SJSA1 (cell line): ENCODE measurements around the gene XRCC5. TPM values are rescaled to one million over a fixed set of nuclear protein-coding genes. Genes with fewer than 3 reads are reported as not detected.
"Not testable (repeated sequence)": the region's sequence is repeated elsewhere in the genome, so short reads cannot be mapped to it uniquely, and the experiment has no call there.

Experiments used
- DNase-seq, 2 experiments: peaks; one replicate each; pipeline ENCODE4 v3.0.0-alpha.2; 2015 to 2020; ENCODE audit warnings: low spot score in 2 of 2, low read depth in 1 of 2
- H3K27ac ChIP-seq: fragments of 250-450 bp; sonication (Bioruptor Pico); 2 replicates; pipeline ENCODE4 v1.5.1; 2020; ENCODE audit warnings: mild to moderate bottlenecking, moderate library complexity
- H3K27me3 ChIP-seq: fragments of 250-450 bp; sonication (Bioruptor Pico); replicated peaks from 2 replicates; pipeline ENCODE4 v1.5.1; 2020; ENCODE audit warnings: mild to moderate bottlenecking, moderate library complexity
- H3K36me3 ChIP-seq: fragments of 250-450 bp; sonication (Bioruptor Pico); 2 replicates; pipeline ENCODE4 v1.5.1; 2020; ENCODE audit warnings: mild to moderate bottlenecking
- H3K4me1 ChIP-seq: fragments of 250-450 bp; sonication (Bioruptor Pico); replicated peaks from 2 replicates; pipeline ENCODE4 v1.6.1; 2021; ENCODE audit warnings: mild to moderate bottlenecking
- H3K4me3 ChIP-seq: fragments of 250-450 bp; sonication (Bioruptor Pico); 2 replicates; pipeline ENCODE4 v1.5.1; 2020; ENCODE audit warnings: mild to moderate bottlenecking
- H3K9me3 ChIP-seq: fragments of 250-450 bp; sonication (Bioruptor Pico); replicated peaks from 2 replicates; pipeline ENCODE4 v1.5.1; 2020; ENCODE audit warnings: mild to moderate bottlenecking
- total RNA-seq: library from RNA; depleted of rRNA; stranded (reverse); fragments of >200 nt; shearing (Covaris generic); gene quantifications from 2 replicates; pipeline ENCODE4 v1.2.3, GENCODE V29; 2014

The XRCC5 gene
- total RNA-seq, 1 experiment from 2014 or later = 387 TPM

DNA sequence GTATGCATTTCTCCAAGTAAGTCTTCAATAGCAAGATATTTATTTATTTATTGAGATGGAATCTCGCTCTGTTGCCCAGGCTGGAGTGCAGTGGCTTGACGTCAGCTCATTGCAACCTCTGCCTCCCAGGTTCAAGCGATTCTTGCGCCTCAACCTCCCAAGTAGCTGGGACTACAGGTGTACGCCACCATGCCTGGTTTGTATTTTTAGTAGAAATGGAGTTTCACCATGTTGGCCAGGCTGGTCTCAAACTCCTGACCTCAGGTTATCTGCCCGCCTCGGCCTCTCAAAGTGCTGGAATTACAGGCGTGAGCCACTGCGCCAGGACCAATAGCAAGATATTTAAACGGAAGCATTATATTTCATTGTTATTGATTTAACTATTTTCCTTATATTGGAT is 29.1 kb upstream of the XRCC5 start:
- DNase-seq, H3K4me3 ChIP-seq, H3K27ac ChIP-seq, H3K36me3 ChIP-seq, H3K9me3 ChIP-seq, H3K27me3 ChIP-seq: not testable (repeated sequence)
- peaks cover 22% of the 10 kb centered on the region for H3K4me1 ChIP-seq

DNA sequence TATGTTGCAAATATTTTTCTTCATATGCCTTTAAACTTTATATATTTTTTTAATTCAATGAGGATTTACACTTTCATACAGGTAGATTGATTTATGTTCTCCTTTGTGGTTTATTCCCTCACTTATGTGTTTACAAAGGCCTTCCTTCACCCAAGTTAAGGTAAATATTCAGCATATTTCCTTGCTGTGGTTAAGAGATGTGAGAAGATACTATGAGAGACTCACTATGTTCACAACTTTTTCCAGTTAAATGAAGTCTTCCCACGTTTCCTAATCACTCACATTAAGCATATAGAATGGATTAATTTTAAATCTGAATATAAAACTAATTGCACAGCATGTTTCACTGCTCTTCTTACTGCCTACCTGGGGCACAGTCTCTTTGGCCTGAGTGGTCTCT is 28.1 kb upstream of the XRCC5 start:
- no peak for DNase-seq
- Histone ChIP-seq H3K9me3 (no peaks in the 10 kb centered on the region), H3K4me1 (peaks cover 22% of the 10 kb centered on the region), H3K27ac (no peak overlapping the region), H3K4me3 (peak overlapping the region; percentile 48), H3K36me3 (no peaks in the 10 kb centered on the region), H3K27me3 (peaks cover 3% of the 10 kb centered on the region; the same call in 1 of the 2 replicates)

DNA sequence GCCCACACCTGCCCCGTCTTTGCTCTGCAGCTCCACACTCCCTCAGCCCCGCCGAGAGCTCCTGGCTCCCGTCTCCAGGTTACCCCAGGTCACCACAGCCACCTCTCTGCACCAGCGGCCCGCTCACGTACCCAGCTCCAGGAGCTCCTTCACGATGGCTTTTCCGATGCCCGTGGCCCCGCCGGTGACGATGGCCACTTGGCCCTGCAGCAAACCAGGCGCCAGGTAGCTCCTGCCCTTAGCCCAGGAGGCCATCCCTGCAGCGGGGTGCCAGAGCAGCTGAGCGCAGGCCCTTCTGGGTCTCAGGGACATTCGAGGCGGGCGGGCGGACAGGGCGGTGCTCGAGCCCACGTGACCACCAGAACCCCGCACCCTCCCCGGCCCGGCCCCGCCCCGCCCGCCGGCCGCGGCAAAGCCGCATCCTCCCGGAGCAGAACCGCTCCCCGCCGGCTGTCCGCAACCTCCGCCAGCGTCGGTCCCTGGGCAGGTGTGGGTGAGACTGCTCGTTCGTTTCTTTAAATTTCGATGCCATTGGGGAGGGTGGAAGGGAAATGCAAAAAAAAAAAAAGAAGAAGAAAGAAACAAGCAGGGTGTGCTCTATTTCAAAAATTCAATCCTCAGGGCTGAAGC is 27.5 kb upstream of the XRCC5 start, which contains the start of the genes PECR and TMEM169:
Gene PECR (minus strand): TSS at position 323 of the 630 bp plus-strand sequence. CDS start 68 bp downstream, at position 255.
Gene TMEM169 (plus strand): TSS at position 433 of the 630 bp plus-strand sequence. CDS start 14,045 bp downstream, outside the sequence.
- peak; percentile 29 to 65 for DNase-seq
- H3K4me3 ChIP-seq = peak within 1 kb of the TSS; percentile 48
- no peaks in the 10 kb centered on the region for H3K9me3 ChIP-seq
- no peaks in the 10 kb centered on the region for H3K36me3 ChIP-seq
- peaks cover 22% of the 10 kb centered on the region for H3K4me1 ChIP-seq
- H3K27ac ChIP-seq = no peak within 1 kb of the TSS
- peaks cover 3% of the 10 kb centered on the region; the same call in 1 of the 2 replicates for H3K27me3 ChIP-seq

DNA sequence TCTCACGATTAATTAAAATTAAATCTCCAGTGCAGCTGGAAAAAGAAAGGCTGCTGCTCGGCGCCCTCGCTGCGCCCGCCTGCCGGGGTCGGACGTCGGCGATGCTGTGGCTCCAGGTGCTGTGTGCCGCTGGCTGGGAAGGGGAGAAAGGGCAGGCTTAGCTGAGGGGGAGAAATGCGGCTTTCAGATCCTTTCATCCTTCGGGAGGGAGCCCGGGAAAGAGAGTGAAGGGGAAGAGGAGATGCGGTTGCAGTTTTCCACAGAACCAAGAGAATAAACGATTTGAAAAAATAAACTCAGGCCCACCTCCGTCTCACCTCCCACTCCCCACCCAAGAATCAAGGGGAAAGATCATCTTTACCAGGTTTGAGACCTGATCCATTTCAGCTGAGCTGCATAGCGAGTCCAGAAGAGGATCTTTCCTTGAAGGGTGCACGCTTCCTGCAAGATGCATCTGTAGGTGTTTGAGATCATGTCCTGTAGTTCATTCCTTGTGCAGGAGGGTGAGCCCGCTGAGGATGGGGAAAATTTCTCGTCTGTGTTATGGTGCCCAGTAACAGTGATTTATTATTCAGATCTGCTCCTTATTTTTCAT is 26.9 kb upstream of the XRCC5 start:
- H3K27ac ChIP-seq = no peak overlapping the region
- peaks cover 22% of the 10 kb centered on the region for H3K4me1 ChIP-seq
- H3K36me3 ChIP-seq = no peaks in the 10 kb centered on the region
- H3K27me3 ChIP-seq = peaks cover 3% of the 10 kb centered on the region; the same call in 1 of the 2 replicates
- no peak for DNase-seq
- no peaks in the 10 kb centered on the region for H3K9me3 ChIP-seq
- H3K4me3 ChIP-seq = peak overlapping the region; percentile 48

DNA sequence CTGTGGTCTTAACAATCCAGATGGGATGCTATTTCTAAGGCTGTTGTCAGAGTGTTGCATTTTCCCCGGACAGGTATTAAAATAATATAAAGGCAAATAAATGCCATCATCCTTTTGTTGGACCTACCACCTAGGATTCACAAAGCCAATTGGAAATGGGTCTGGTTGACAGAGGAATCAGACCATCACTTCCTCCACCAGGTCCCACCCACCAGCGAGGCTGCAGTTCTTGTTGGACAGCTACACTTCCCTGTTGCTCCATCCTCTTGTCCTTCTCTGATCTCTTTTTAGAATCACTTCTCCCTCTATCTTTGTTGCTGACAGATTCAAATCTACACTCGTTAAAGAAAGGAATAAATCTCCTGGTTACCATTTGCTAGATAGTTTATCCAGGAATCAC is 26.3 kb upstream of the XRCC5 start:
- Histone ChIP-seq H3K27ac (no peak overlapping the region), H3K4me1 (peaks cover 22% of the 10 kb centered on the region), H3K4me3 (no peak overlapping the region), H3K9me3 (no peaks in the 10 kb centered on the region), H3K27me3 (peaks cover 3% of the 10 kb centered on the region; the same call in 1 of the 2 replicates), H3K36me3 (no peaks in the 10 kb centered on the region)
- no peak for DNase-seq

DNA sequence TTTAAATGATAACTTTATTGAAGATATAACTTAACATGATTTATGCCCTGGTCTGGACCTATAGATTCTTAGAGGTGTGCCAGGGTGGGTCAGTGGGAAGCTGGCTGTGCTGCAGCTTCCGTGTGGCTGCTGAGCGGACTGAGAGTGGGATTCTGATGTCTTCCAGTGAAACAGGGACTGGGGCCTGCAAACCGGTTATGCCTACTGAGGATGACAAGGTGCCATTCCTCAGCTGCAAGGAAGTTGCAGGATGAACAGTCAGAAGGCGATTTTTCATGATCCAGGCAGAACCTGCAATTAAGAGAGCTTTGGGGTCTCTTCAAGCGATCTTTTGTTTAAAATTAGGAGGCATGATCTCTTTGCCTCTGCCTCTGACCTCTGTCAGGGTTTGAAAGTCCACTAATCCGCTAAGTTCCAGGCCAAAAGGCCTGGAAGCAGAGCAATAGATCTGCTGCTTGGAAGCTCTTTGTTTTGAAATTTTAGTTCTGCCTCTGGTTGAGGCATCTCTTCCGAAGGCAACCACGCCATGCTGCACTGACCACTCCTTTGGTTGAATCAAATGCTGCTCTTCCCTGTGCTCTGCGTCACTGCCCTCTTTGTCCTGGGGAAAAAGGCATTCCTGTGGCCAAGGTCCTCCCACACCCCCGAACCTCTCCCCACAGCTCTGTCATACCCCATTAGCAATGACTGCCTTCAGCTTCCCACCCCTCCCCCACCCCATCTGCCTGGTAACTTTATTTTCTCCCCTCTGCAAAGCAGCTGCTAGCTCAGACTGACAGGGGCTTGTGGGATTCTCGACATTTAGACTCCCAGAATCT is 25.5 kb upstream of the XRCC5 start:
- DNase-seq = peak; percentile 37 to 68
- peaks cover 22% of the 10 kb centered on the region for H3K4me1 ChIP-seq
- no peak overlapping the region for H3K4me3 ChIP-seq
- H3K36me3 ChIP-seq = no peaks in the 10 kb centered on the region
- peaks cover 3% of the 10 kb centered on the region; the same call in 1 of the 2 replicates for H3K27me3 ChIP-seq
- no peaks in the 10 kb centered on the region for H3K9me3 ChIP-seq
- peak overlapping the region; percentile 60 for H3K27ac ChIP-seq

DNA sequence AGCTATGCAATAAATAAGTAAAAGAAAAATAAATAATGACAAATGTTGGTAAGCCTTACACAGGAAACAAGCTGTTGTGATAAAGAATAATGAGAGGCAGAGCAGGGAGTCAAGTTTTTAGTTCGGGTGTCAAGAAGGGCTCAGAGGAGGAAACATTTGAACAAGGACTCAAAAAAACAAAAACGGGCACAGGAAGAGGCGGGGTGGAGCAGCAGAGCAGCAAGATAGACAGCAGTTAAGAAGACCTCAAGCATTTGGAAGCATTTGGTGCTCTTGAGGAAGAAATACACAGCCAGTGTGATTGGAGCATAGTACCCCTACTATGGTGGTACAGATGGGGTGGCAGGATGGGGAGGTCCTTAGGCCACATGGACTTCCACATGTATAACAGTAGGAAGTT is 24.6 kb upstream of the XRCC5 start:
- Histone ChIP-seq H3K4me1 (peaks cover 22% of the 10 kb centered on the region), H3K27me3 (peaks cover 3% of the 10 kb centered on the region; the same call in 1 of the 2 replicates), H3K4me3 (no peak overlapping the region), H3K36me3 (no peaks in the 10 kb centered on the region), H3K27ac (peak overlapping the region; percentile 60), H3K9me3 (no peaks in the 10 kb centered on the region)
- peak in 1 of 2 experiments; percentile 11 for DNase-seq

DNA sequence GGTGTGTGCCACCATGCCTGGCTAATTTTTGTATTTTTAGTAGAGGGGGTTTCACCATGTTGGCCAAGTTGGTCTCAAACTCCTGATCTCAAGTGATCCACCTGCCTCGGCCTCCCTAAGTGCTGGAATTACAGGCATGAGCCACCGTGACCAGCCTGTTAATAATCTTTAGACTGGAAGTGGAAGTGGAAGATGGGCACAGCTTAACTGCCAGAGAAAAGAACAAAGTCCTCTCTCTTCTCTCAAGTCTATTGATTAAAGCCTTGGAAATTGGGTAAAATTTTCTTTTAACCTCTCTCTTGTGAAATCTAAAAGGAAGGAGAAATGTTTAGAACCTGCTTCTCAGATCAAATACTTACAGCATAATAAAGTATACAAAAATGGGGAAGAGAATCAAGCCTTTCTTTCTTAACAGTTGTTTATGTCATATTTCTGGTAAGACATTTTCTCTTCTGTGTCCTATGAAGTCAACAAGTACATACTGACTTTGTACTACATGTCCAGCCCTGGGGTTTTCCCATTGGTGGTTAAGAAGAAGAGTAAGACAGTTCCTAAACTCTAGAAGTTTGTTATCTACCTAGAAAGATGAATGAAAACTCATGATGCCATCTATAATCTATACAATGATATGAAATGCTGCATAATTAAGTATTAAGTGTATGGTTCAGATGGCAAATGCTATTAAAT is 22.8 kb upstream of the XRCC5 start:
- Histone ChIP-seq H3K4me1 (peaks cover 21% of the 10 kb centered on the region), H3K9me3 (no peaks in the 10 kb centered on the region)

DNA sequence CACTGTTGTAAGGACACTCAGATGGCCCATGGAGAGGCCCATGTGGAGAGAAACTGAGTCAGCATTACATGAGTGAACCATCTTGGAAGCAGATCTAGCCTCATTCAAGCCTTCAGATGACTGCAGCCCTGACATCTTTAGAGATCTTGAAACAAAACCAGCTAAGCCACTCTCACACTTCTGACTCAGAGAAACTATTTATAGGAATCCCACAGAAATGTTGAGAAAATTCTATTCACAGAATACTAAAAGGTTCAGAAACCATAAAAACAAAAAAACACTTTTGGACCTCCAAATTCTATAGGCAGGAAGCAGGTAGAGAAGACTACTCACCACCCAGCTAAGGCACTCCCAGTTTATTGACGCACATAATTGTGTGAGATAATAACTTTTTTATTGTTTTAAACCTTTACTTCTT is 18.8 kb upstream of the XRCC5 start:
- no peak for DNase-seq
- H3K27ac ChIP-seq = no peak overlapping the region
- H3K36me3 ChIP-seq = no peaks in the 10 kb centered on the region

More for the DNA sequence above, 22.8 kb upstream of the XRCC5 start:
- no peak for DNase-seq
- Histone ChIP-seq H3K27ac (no peak overlapping the region), H3K36me3 (no peaks in the 10 kb centered on the region), H3K27me3 (peaks cover 3% of the 10 kb centered on the region; the same call in 1 of the 2 replicates), H3K4me3 (no peak overlapping the region)

DNA sequence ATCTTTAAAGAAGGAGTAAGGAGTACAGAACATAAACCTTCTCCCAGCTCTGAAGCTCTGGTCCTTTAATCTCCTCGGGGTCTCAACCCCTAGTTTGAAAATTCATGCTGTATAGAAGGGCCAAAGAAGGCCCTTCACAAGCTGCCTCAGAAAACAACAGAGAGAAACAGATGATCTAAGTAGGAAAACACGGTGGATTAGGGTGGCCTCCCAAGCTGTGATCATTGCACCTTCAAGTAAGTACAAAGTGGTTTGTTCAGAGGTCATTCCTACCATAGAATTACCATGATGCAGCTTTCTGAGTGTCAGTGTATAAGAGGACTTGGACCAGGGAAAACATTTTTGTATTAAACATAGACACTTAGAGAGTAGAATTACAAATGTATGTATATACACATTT is 16.5 kb upstream of the XRCC5 start:
- Histone ChIP-seq H3K27ac (no peak overlapping the region), H3K9me3 (no peaks in the 10 kb centered on the region), H3K27me3 (no peaks in the 10 kb centered on the region), H3K4me3 (no peak overlapping the region), H3K36me3 (no peaks in the 10 kb centered on the region), H3K4me1 (no peaks in the 10 kb centered on the region)
- no peak for DNase-seq

More for the DNA sequence above, 18.8 kb upstream of the XRCC5 start:
- no peaks in the 10 kb centered on the region for H3K4me1 ChIP-seq
- H3K4me3 ChIP-seq = no peak overlapping the region
- no peaks in the 10 kb centered on the region for H3K27me3 ChIP-seq
- no peaks in the 10 kb centered on the region for H3K9me3 ChIP-seq

DNA sequence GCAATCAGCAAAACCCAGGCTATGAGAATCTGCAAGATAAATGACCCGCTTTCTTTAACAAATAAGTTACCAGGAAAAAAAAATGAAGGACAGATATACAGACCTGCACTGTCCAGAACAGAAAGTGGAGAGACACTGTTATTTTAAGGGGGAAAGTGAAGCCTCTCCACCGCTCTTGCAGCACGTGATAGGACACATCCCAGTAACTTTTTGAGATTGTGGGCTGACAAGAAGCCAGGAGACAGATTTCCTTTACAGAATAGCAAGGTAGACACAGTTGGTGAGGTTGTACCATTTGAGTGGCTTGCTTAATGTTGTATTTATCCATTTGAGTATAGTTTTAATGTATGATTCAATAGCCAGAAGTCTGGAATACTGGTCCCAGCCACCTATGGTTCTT is 14.4 kb upstream of the XRCC5 start:
- no peak overlapping the region for H3K4me3 ChIP-seq
- H3K36me3 ChIP-seq = no peaks in the 10 kb centered on the region
- H3K27ac ChIP-seq = no peak overlapping the region
- H3K9me3 ChIP-seq = no peaks in the 10 kb centered on the region
- H3K4me1 ChIP-seq = no peaks in the 10 kb centered on the region
- DNase-seq = no peak
- H3K27me3 ChIP-seq = no peaks in the 10 kb centered on the region

DNA sequence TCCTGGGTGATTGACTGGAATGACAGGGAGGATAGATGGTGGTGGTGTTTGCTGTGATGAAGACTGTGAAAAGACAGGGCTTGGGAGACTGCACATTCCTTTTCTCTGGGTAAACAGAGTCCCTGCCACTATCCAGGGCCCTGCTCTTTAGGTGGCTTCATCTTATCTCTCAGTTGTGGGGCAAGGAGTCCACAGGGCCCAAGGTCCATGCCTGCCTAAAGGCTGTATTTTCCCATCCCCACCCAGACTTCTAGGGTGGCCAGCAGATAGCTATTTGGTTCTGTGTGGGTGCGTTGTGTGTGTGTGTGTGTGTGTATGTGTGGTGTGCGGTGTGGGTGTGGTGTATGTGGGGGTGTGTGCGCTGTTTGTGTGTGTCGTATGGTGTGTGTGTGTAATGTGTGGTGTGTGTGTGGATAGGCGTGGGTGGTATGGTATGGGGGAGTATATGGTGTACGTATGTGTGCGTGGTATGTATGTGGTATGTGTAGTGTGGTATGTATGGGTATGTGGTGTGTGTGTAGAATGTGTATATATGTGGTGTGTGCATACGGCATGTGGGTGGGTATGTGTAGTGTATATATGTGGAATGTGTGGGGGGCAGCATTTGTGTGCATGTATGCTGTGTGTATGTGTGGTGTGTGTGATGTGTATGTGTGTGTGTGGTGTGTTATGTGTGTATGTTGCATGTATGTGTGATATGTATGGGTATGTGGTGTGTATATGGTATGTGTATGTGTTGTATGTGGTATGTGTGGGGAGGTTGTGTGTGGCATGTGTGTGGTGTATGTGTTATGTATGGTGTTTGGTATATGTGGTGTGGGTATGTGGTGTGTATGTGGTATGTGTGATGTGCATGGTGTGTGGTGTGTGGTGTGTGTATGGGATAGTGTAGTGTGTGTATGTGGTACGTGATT is 10.5 kb upstream of the XRCC5 start:
- DNase-seq = no peak
- H3K27me3 ChIP-seq = no peaks in the 10 kb centered on the region
- no peaks in the 10 kb centered on the region for H3K4me1 ChIP-seq
- H3K36me3 ChIP-seq = no peaks in the 10 kb centered on the region
- no peaks in the 10 kb centered on the region for H3K9me3 ChIP-seq
- H3K27ac ChIP-seq = no peak overlapping the region
- H3K4me3 ChIP-seq = no peak overlapping the region
